Measurements from ENCODE around the gene NRIP3.
"Not testable (repeated sequence)": the region's sequence is repeated elsewhere in the genome, so short reads cannot be mapped to it uniquely, and the experiment has no call there.

Gene NRIP3

DNA sequence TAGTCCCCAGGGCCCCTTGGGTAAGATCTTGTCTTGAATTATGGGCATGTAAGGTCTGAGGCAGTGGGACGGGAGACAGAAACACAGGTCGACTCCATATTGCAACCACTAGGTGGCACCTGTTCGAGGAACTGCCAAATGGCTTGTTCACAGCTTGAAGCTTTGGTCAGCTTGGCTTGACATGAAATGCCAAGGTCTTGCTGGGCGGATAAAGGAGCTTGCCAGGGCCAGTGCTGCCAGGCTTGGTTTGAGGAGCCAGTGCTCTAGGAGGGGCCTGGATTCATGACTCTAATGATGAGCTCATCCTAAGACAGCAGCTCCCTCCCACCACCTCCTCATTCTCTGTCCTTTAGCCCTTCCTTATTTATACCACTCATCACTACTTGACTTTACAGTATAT, 11.9 kb upstream of the NRIP3 start:
- peak; percentile 60 to 68 for DNase-seq

- DNase-seq = no peak
These were observed 11.0 kb upstream of the NRIP3 start for GRCh38 chr11:9014826-9015225.

DNA sequence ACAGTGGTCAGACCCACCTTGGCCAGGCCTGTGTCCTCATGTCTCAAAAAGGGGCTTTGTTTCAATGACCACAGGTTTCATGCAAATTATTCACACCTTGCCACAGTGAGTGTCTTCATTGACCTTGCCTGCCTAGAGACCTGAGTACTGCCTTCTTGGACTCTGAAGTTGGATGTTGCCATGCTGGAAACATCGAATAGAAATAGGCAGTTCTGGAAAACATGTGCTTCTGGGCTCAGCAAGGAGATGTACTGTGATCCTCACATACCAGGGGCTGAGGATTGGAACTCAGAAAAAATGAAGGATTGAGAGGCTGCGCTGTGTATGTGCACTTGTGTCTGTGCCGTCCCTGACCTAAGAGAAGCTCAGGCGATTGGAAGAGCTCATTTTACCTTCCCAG, 9.6 kb upstream of the NRIP3 start:
- no peak for DNase-seq

DNA sequence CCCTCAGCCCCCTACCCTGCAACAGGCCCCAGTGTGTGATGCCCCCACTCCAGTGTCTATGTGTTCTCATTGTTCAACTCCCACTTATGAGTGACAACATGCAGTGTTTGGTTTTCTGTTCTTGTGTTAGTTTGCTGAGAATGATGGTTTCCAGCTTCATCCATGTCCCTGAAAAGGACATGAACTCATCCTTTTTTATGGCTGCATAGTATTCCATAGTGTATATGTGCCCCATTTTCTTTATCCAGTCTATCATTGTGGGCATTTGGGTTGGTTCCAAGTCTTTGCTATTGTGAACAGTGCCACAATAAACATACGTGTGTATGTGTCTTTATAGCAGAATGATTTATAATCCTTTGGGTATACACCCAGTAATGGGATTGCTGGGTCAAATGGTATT, 5.7 kb upstream of the NRIP3 start:
- not testable (repeated sequence) for DNase-seq

DNA sequence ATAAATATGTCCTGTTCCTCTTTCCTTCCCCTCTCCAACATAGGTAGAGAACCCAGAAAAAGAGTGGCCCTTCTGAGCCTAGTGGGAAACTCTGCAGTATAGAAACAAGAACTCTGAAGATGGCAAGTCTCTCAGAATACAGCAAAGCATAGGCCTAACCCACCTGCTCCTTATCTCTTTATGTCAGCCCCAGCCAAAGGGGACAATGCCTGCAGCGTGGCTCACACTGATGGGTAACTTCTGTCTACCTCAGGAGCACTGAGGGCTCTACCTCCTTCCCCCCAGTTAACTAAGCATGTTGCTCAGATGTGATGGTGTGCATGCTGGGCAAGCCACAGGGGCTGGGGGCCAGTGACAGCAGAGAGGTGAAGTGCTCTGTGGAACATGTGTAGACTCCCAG, 4.9 kb upstream of the NRIP3 start:
- no peak for DNase-seq

GRCh38 chr11:9008011-9008550, 4.3 kb upstream of the NRIP3 start:
- DNase-seq = no peak

GRCh38 chr11:9005087-9005486, 1.3 kb upstream of the NRIP3 start:
- no peak for DNase-seq

DNA sequence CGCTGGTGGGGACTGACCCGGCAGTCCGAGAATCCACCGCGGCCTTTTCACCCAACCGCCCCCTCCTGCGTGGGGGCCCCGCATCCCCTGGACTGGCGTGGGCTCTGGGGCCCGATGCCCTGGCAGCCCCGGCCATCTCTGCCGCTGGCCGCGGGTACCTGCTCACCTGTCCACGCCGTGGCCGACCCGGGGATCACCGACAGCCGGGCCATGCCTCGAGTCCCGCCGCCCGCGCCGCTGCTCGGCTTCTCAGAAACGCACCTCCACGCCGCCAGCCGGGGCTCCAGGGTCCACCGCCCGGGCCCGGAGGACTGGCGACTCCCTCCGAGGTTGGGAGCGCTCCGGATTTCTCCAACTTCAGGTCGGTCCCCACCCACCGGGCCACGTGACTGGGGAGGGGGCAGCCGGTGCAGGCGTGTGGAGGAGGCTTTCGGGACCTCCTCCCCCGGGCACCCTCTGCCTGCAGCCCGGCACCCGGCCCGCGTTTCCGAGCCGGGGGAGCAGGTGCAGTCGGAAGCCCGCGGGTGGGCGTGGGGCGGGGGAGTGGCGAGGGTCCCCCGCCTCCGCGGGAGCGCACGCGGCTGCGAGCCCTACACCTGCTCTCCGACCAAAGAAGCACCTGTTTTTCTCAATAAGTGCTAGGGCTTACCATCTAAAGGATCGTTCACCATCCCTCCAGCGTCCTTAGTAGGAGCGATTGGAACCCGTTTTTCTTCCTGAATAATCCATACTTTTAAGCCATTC, 554 bp upstream of the NRIP3 start:
- peak; percentile 29 to 36 for DNase-seq

- peak in 1 of 2 experiments; percentile 32 for DNase-seq
These were observed 755 bp downstream of the NRIP3 start for GRCh38 chr11:9002920-9003572.

GRCh38 chr11:9001736-9002135, 2.1 kb downstream of the NRIP3 start:
- DNase-seq = peak; percentile 45 to 60

GRCh38 chr11:8998017-8998416, 5.8 kb downstream of the NRIP3 start:
- no peak for DNase-seq

DNA sequence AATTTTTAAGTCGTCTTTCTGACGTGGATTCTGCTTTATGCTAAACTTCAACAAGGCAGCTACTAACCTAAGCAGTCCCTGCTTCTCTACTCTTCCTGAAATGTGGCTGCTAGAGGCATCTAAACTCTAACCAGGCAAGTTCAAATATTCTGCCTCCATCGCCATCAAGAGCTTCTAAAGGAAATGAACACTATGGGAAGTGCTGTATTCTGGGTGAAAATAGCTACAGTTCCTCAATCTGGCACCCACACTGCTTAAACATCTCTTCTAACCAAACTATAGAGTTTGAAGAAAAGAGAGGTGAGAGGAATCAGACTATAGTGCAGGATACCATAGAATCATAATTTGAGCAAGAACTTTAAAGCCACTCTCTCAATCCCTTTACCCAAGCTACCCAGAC, 6.3 kb downstream of the NRIP3 start:
- DNase-seq = no peak

DNA sequence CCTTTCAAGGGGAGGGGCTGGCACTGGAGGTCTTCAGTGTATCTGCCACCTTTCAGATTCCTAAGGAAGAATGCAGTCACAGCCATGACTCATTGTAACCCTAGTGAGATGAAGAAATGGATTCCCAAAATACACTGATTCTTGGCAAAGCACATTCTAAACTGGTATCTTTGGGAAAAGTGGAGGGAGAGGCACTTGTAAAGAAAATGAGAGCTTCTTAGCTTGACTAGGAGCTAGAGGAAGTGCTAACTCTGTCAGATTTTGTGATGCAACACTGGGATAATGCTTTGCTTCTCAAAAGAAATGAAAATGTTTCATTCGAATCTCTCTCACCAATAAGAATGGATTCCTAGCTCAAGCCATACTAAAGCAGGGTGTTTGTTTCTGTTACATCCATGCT, 14.3 kb downstream of the NRIP3 start:
- DNase-seq = no peak

DNA sequence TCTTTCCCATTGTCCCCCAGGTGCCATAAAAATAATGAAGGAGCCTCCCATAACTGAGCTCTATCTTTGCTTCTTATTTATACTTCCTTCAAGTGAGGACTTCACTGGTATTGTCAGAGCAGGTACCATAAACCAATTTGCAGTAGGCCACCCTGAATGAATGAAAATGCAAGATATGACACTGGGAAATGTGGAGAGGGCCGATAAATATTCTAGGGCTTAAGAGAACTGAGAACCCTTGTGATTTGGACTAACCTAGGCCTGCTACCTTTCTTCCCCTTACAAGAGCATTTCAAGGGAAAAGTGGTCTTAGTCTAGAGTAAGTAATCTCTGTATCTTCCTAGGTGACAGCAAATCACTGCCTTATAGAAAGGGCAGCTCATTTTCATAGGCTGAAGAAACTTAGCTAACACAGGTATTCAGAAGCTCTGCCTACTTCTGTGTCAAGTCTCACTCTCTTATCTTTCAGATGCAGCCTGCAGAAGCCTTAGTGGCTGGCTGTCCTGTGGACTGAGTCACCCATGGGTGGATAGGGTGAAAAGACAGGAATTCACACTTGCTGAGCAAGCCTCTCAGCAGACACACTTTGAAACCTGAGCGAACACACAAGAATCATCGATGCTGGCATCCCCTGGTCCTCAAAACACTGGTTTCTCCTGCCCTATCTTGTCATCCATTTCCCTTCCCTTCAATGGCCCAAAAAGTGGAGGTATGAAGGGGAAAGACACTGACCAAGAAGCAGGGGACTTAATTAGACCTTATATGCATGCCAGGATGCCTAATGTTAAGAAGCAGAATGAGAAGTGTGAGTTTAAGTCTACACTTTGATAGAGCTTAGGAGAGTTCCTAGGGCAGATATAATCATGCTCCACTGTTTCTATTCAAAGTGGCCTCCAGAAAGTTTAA, 15.2 kb downstream of the NRIP3 start:
- no peak for DNase-seq

DNA sequence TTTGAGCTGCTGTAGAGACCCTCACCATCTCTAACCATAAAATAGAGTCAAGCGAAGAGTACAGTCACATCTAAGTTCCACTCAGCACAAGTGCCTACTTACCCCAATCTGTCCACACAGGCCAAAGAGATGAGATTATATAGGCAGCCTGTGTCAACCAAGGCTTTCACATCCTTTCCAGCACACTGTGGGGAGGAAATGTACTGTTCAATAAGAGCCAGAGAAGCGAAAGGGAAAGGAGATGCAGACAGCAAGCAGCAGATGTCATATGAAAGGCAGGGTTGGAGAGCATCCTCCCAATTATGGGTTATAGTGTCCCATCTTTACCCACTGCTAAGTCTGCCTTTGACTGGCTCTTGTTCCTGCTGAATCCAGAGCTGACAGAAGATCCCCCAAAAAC, 16.4 kb downstream of the NRIP3 start:
- no peak for DNase-seq

DNA sequence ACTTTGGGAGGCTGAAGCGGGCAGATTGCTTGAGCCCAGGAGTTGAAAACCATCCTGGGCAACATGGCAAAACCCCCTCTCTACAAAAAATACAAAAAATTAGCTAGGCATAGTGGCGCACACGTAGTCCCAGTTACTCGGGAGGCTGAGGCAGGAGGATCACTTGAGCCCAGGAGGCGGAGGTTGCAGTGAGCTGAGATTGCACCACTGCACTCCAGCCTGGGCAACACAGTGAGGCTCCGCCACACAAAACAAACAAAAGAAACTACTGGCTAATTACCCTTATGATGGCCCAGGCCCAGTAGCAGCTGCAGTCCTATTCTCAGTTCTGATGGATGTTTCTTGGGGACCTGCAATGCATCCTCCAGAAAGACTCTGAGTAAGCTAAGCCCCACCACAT, 17.0 kb downstream of the NRIP3 start:
- not testable (repeated sequence) for DNase-seq

DNA sequence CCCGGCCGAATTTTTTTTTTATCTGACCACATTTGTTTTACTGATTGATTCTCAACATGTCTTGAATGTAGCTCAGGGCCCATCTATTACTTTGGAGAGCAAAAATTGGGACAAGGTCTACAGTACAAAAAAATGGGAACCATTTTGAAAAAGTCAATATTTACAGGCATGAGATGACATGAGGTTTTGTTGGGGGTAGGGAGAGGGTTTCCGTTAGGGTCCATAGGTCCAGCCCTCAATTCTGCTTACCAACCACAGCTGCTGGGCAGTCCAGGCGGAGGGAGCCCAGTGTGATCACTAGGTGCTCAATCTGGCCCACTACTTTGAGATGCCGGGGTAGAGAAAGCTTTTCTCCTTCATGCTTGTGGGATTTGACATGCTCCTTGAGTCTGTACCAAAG, 18.3 kb downstream of the NRIP3 start:
- no peak for DNase-seq

- peak; percentile 30 to 34 for DNase-seq
These were observed 20.2 kb downstream of the NRIP3 start for GRCh38 chr11:8983552-8983951.

DNA sequence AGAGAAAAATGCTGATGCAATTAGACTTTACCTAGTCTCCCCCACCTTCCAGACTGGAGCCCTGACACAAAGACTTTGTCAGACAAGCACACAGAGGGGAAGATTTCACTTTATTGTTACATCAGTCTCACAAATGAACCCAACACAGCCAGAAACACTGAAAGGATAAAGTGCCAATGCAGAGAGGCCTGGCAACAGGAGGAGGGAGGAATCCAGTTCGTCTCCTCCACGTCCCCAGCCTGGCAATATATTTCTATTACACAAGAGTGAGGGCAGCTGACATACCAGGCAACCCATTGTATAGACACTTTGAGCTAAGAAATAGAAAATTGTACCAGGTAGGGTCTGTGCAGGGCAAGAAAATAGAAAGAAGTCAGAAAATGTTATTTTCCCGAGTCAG, 23.3 kb downstream of the NRIP3 start:
- no peak for DNase-seq

DNA sequence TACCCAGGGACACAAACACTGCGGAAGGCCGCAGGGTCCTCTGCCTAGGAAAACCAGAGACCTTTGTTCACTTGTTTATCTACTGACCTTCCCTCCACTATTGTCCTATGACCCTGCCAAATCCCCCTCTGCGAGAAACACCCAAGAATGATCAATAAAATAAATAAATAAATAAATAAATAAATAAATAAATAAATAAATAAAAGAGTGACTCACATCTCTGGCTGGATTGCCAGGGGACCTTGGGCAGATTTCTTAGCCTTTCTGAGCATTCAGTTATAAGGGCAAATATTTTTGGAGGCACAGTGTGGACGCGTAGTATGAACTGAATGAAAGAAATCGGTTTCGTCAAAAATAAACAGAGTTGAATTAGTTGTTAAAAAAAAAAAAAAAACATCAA, 24.4 kb downstream of the NRIP3 start:
- not testable (repeated sequence) for DNase-seq

DNA sequence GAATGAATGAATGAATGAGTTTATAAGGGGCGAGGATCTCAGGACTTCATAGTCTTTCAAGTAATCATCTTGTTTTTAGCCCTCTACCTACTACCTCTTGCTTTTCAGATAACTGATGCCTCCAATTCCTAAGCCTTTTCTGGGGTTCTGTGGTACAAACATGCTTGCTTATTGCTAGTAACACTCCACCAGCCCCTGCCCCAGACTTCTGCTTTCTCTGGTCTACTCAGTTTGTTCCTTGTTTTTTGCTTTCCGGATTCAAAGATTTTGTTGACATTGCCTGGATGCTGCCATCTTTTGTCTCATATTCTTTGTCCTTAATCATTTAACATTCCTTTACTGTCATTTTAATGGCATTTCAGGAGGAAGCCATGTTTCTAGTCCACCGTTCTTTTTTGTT, 30.7 kb downstream of the NRIP3 start:
- no peak for DNase-seq

GRCh38 chr11:8971924-8972316, 31.9 kb downstream of the NRIP3 start:
- DNase-seq = no peak

GRCh38 chr11:8971196-8971923, 32.4 kb downstream of the NRIP3 start:
- DNase-seq = no peak
